ENCODE results near the gene SYT5. TPM values are rescaled to one million over a fixed set of nuclear protein-coding genes. Genes with fewer than 3 reads are reported as not detected.
A peak's percentile ranks its signal among the peaks of the same experiment; 100 is the strongest.

SYT5 gene
- total and polyA plus RNA-seq, 2 donors (not counting 1 experiment from before 2014, with no cell fraction given): 0.05 to 0.50 TPM

DNA sequence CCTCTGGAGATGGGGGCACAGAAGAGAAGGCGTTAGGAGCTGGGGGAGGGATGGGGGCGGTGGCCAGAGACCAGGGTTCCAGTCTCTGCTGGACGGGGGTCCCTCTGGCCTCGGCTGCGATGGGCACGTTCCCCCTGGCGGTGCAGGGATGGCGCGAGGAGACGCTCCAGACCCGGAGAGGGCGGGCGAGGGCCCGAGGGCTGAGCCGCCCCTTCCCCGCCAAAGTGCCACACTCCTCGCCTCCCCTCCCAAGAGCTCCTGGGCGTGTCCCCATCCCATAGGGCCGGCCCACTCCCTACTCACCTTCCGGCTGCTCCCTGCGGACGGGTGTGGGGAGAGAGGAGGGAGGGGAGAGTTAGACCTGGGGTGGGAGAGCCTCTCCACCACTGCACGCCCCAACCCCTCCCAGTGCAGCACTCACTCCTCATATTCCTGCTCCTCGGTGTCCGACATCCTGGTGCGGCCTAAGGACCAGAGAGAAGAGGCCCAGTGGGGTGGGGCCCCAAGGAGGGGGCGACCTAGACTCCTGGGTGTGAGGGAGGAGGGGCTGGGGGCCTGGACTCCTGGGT, 33.3 kb downstream of the SYT5 start:
- Histone ChIP-seq H3K79me2 (ENCODE audit: control insufficient read depth, insufficient read depth, low read length) (no peaks in the 10 kb centered on the region), H3K36me3 (ENCODE audit: control insufficient read depth, insufficient read depth, low read length) (no peaks in the 10 kb centered on the region), H3K27me3 (ENCODE audit: control insufficient read depth, insufficient read depth, low read length) (peaks cover 25% of the 10 kb centered on the region), H3K9me3 (ENCODE audit: control insufficient read depth, insufficient read depth, low read depth, low read length) (no peaks in the 10 kb centered on the region), H3K4me1 (ENCODE audit: control insufficient read depth, extremely low read depth, insufficient read depth, low read length) (no peaks in the 10 kb centered on the region), H2AFZ (ENCODE audit: low read length) (no peak overlapping the region), H4K20me1 (ENCODE audit: control insufficient read depth, extremely low read depth, insufficient read depth, low read length) (no peaks in the 10 kb centered on the region), H3K27ac (ENCODE audit: insufficient read depth, low read length) (no peak overlapping the region), H3K9ac (ENCODE audit: insufficient read depth, low read length) (no peak overlapping the region), H3K4me3 (replicated peaks in 1 of 4; ENCODE audit: control extremely low read depth in 1 of 4, insufficient read depth in 1 of 4, low read depth in 3 of 4, low read length in 4 of 4) (no peak overlapping the region), H3K4me2 (ENCODE audit: extremely low read depth, insufficient read depth, low read length) (no peak overlapping the region)
- DNase-seq (ENCODE audit: low read depth in 2 of 2): no peak
- no peak for TF ChIP-seq CTCF (conservative IDR thresholded peaks at IDR 0.05 in 1 of 2, IDR thresholded peaks at IDR 0.05 in 1 of 2; ENCODE audit: low read depth in 1 of 2, low read length in 2 of 2)
- TF ChIP-seq EZH2 (IDR thresholded peaks at IDR 0.05; ENCODE audit: low read length, missing control alignments): peak; percentile 65

DNA sequence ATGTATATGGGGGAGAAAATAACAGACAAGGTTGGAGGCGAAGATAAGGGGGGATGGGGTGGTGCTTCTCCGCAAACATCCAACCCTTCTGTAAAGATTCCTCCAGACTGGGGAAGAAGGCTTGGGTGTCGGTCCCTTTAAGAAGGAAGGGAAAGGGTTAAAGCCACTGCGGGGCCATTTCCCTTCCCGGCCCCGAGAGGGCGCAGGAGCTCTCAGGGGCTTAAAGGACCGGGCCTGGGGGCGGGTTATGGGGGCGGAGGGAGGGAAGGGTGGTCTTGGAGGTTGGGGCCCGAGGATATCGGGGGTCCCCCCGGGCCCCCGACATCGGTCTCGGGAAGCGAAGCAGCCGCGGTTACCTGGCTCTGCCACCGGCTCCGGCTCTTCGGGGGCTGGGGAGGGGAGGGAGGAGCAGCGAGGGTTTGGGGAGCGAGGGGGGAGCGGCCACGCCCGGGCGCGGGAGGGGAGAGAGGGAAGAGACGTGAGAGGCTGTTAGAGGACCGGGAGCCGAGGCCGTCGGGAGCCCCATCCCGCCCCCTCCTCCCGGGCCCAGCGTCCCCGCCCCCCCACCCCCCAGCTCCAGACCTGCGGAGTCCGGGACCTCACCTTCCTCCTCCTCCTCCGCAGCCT, 33.9 kb downstream of the SYT5 start:
- H4K20me1 ChIP-seq (ENCODE audit: control insufficient read depth, extremely low read depth, insufficient read depth, low read length): no peaks in the 10 kb centered on the region

DNA sequence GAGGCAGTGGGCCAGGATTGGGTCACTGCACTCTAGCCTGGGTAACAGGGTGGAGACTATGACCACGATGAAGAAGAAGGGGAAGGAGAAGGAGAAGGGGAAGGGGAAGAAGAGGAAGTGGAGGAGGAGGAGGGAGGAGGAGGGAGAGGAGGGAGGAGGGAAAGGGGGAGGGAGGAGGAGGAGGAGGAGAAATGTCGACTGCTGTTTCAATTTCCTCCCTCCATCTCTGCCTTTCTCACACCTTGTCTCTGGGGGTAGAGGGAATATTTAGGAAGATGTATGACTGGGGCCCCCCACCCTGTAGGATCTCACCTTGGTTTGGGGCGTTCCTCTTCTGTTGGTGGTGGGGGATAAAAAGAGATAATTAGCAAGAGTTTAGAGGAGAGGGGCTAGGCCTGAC, 34.9 kb downstream of the SYT5 start:
- TF ChIP-seq EZH2 (IDR thresholded peaks at IDR 0.05; ENCODE audit: low read length, missing control alignments): no peak
- no peak for TF ChIP-seq CTCF (conservative IDR thresholded peaks at IDR 0.05 in 1 of 2, IDR thresholded peaks at IDR 0.05 in 1 of 2; ENCODE audit: low read depth in 1 of 2, low read length in 2 of 2)
- Histone ChIP-seq H3K79me2 (ENCODE audit: control insufficient read depth, insufficient read depth, low read length) (no peaks in the 10 kb centered on the region), H3K4me3 (replicated peaks in 1 of 4; ENCODE audit: control extremely low read depth in 1 of 4, insufficient read depth in 1 of 4, low read depth in 3 of 4, low read length in 4 of 4) (no peak overlapping the region)

More for the DNA sequence above, 33.9 kb downstream of the SYT5 start:
- DNase-seq (ENCODE audit: low read depth in 2 of 2): no peak
- H3K27me3 ChIP-seq (ENCODE audit: control insufficient read depth, insufficient read depth, low read length): peaks cover 25% of the 10 kb centered on the region
- H3K4me3 ChIP-seq (replicated peaks in 1 of 4; ENCODE audit: control extremely low read depth in 1 of 4, insufficient read depth in 1 of 4, low read depth in 3 of 4, low read length in 4 of 4): no peak overlapping the region
- no peak overlapping the region for H3K27ac ChIP-seq (ENCODE audit: insufficient read depth, low read length)
- no peak overlapping the region for H3K4me2 ChIP-seq (ENCODE audit: extremely low read depth, insufficient read depth, low read length)
- peak; percentile 37 to 47 for TF ChIP-seq CTCF (conservative IDR thresholded peaks at IDR 0.05 in 1 of 2, IDR thresholded peaks at IDR 0.05 in 1 of 2; ENCODE audit: low read depth in 1 of 2, low read length in 2 of 2)
- no peak for TF ChIP-seq EZH2 (IDR thresholded peaks at IDR 0.05; ENCODE audit: low read length, missing control alignments)
- no peaks in the 10 kb centered on the region for H3K79me2 ChIP-seq (ENCODE audit: control insufficient read depth, insufficient read depth, low read length)
- no peak overlapping the region for H3K9ac ChIP-seq (ENCODE audit: insufficient read depth, low read length)
- H2AFZ ChIP-seq (ENCODE audit: low read length): no peak overlapping the region
- H3K36me3 ChIP-seq (ENCODE audit: control insufficient read depth, insufficient read depth, low read length): no peaks in the 10 kb centered on the region
- H3K9me3 ChIP-seq (ENCODE audit: control insufficient read depth, insufficient read depth, low read depth, low read length): no peaks in the 10 kb centered on the region
- H3K4me1 ChIP-seq (ENCODE audit: control insufficient read depth, extremely low read depth, insufficient read depth, low read length): no peaks in the 10 kb centered on the region

More for the DNA sequence above, 34.9 kb downstream of the SYT5 start:
- no peak overlapping the region for H3K9ac ChIP-seq (ENCODE audit: insufficient read depth, low read length)
- no peaks in the 10 kb centered on the region for H3K36me3 ChIP-seq (ENCODE audit: control insufficient read depth, insufficient read depth, low read length)
- no peak overlapping the region for H3K4me2 ChIP-seq (ENCODE audit: extremely low read depth, insufficient read depth, low read length)
- H4K20me1 ChIP-seq (ENCODE audit: control insufficient read depth, extremely low read depth, insufficient read depth, low read length): no peaks in the 10 kb centered on the region
- no peak for DNase-seq (ENCODE audit: low read depth in 2 of 2)
- no peaks in the 10 kb centered on the region for H3K4me1 ChIP-seq (ENCODE audit: control insufficient read depth, extremely low read depth, insufficient read depth, low read length)
- H3K27me3 ChIP-seq (ENCODE audit: control insufficient read depth, insufficient read depth, low read length): peaks cover 21% of the 10 kb centered on the region
- no peak overlapping the region for H2AFZ ChIP-seq (ENCODE audit: low read length)
- H3K9me3 ChIP-seq (ENCODE audit: control insufficient read depth, insufficient read depth, low read depth, low read length): no peaks in the 10 kb centered on the region
- H3K27ac ChIP-seq (ENCODE audit: insufficient read depth, low read length): no peak overlapping the region
